ENCODE measurements around the gene GYPA. TPM values are rescaled to one million over a fixed set of nuclear protein-coding genes. Genes with fewer than 3 reads are reported as not detected.
"Not testable (repeated sequence)": the region's sequence is repeated elsewhere in the genome, so short reads cannot be mapped to it uniquely, and the experiment has no call there.

Gene GYPA
- total RNA-seq, 1 experiment from 2014 or later, result not detected

GRCh38 chr4:144123982-144124635 lies 16.4 kb downstream of the GYPA start:
- H2AFZ ChIP-seq (ENCODE audit: low read length); H3K9ac ChIP-seq (ENCODE audit: low read length); H3K36me3 ChIP-seq (ENCODE audit: insufficient read depth, low read length); H3K27ac ChIP-seq (ENCODE audit: low read length); H3K27me3 ChIP-seq (ENCODE audit: low read length); H3K4me2 ChIP-seq (ENCODE audit: low read depth, low read length, poor library complexity, severe bottlenecking); H3K79me2 ChIP-seq (ENCODE audit: low read length); DNase-seq; H4K20me1 ChIP-seq (ENCODE audit: insufficient read depth, low read depth, low read length); H3K9me2 ChIP-seq (replicated peaks; ENCODE audit: insufficient read depth, low read length); H3K4me1 ChIP-seq (ENCODE audit: low read length); H3K4me3 ChIP-seq (ENCODE audit: low read length); H3K9me3 ChIP-seq (ENCODE audit: low read length): not testable (repeated sequence)

DNA sequence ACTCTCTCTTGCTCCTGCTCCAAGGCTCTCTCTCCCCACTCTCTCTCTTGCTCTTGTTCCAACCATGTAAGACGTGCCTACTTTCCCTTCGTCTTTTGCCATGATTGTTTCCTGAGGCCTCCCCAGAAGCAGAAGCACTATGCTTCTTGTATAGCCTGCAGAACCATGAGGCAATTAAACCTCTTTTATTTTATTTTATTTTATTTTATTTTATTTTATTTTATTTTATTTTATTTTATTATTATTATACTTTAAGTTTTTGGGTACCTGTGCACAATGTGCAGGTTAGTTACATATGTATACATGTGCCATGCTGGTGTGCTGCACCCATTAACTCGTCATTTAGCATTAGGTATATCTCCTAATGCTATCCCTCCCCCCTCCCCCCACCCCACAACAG lies 17.2 kb downstream of the GYPA start:
- H3K9me3 ChIP-seq (ENCODE audit: low read length); H3K4me1 ChIP-seq (ENCODE audit: low read length); H3K4me2 ChIP-seq (ENCODE audit: low read depth, low read length, poor library complexity, severe bottlenecking): not testable (repeated sequence)

GRCh38 chr4:144119752-144120151 lies 20.8 kb downstream of the GYPA start:
- not testable (repeated sequence) for H3K79me2 ChIP-seq (ENCODE audit: low read length); H2AFZ ChIP-seq (ENCODE audit: low read length); H3K4me2 ChIP-seq (ENCODE audit: low read depth, low read length, poor library complexity, severe bottlenecking); DNase-seq; H3K27ac ChIP-seq (ENCODE audit: low read length); H3K9me3 ChIP-seq (ENCODE audit: low read length); H4K20me1 ChIP-seq (ENCODE audit: insufficient read depth, low read depth, low read length); H3K36me3 ChIP-seq (ENCODE audit: insufficient read depth, low read length); H3K4me1 ChIP-seq (ENCODE audit: low read length); H3K27me3 ChIP-seq (ENCODE audit: low read length); H3K4me3 ChIP-seq (ENCODE audit: low read length); H3K9me2 ChIP-seq (replicated peaks; ENCODE audit: insufficient read depth, low read length); H3K9ac ChIP-seq (ENCODE audit: low read length)

More for the DNA sequence above, 17.2 kb downstream of the GYPA start:
- H3K27ac ChIP-seq (ENCODE audit: low read length); H3K9me2 ChIP-seq (replicated peaks; ENCODE audit: insufficient read depth, low read length); H3K4me3 ChIP-seq (ENCODE audit: low read length); H3K9ac ChIP-seq (ENCODE audit: low read length); H2AFZ ChIP-seq (ENCODE audit: low read length); H4K20me1 ChIP-seq (ENCODE audit: insufficient read depth, low read depth, low read length); H3K36me3 ChIP-seq (ENCODE audit: insufficient read depth, low read length); H3K27me3 ChIP-seq (ENCODE audit: low read length); H3K79me2 ChIP-seq (ENCODE audit: low read length); DNase-seq: not testable (repeated sequence)

DNA sequence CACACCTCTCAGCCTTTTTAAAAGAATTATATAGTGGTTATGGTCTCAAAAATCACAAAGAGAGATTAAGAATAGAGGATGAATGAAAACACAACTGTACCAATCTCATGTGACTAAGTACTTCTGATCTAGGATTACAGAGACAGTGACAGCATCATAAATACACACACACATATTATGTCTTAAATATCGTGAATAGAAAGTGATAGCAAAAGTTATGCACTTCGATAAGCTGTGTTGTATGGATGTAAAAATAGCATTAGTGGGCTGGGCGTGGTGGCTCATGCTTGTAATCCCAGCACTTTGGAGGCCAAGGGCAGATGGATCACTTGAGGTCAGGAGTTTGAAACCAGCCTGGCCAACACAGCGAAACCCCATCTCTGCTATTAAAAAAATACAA lies 25.0 kb downstream of the GYPA start:
- Histone ChIP-seq H2AFZ (ENCODE audit: low read length) (no peak overlapping the region), H3K4me3 (ENCODE audit: low read length) (no peak overlapping the region), H3K9ac (ENCODE audit: low read length) (no peak overlapping the region), H3K27me3 (ENCODE audit: low read length) (no peaks in the 10 kb centered on the region), H3K9me2 (replicated peaks; ENCODE audit: insufficient read depth, low read length) (no peaks in the 10 kb centered on the region), H3K4me2 (ENCODE audit: low read depth, low read length, poor library complexity, severe bottlenecking) (no peak overlapping the region), H3K4me1 (ENCODE audit: low read length) (no peaks in the 10 kb centered on the region), H3K36me3 (ENCODE audit: insufficient read depth, low read length) (no peaks in the 10 kb centered on the region), H3K9me3 (ENCODE audit: low read length) (no peaks in the 10 kb centered on the region), H3K79me2 (ENCODE audit: low read length) (no peaks in the 10 kb centered on the region), H3K27ac (ENCODE audit: low read length) (no peak overlapping the region), H4K20me1 (ENCODE audit: insufficient read depth, low read depth, low read length) (no peaks in the 10 kb centered on the region)
- DNase-seq, result no peak

GRCh38 chr4:144113546-144113945 lies 27.0 kb downstream of the GYPA start:
- DNase-seq, result no peak
- no peaks in the 10 kb centered on the region for H3K79me2 ChIP-seq (ENCODE audit: low read length)
- H3K9me2 ChIP-seq (replicated peaks; ENCODE audit: insufficient read depth, low read length), result no peaks in the 10 kb centered on the region
- H3K4me2 ChIP-seq (ENCODE audit: low read depth, low read length, poor library complexity, severe bottlenecking), result no peak overlapping the region
- no peaks in the 10 kb centered on the region for H3K36me3 ChIP-seq (ENCODE audit: insufficient read depth, low read length)
- no peak overlapping the region for H3K4me3 ChIP-seq (ENCODE audit: low read length)
- no peaks in the 10 kb centered on the region for H4K20me1 ChIP-seq (ENCODE audit: insufficient read depth, low read depth, low read length)
- no peak overlapping the region for H2AFZ ChIP-seq (ENCODE audit: low read length)
- no peaks in the 10 kb centered on the region for H3K27me3 ChIP-seq (ENCODE audit: low read length)
- H3K9ac ChIP-seq (ENCODE audit: low read length), result no peak overlapping the region
- no peaks in the 10 kb centered on the region for H3K9me3 ChIP-seq (ENCODE audit: low read length)
- H3K4me1 ChIP-seq (ENCODE audit: low read length), result no peaks in the 10 kb centered on the region
- no peak overlapping the region for H3K27ac ChIP-seq (ENCODE audit: low read length)

- Histone ChIP-seq H3K4me3 (ENCODE audit: low read length) (no peak overlapping the region), H4K20me1 (ENCODE audit: insufficient read depth, low read depth, low read length) (no peaks in the 10 kb centered on the region), H3K9ac (ENCODE audit: low read length) (no peak overlapping the region), H3K4me2 (ENCODE audit: low read depth, low read length, poor library complexity, severe bottlenecking) (no peak overlapping the region), H2AFZ (ENCODE audit: low read length) (no peak overlapping the region), H3K4me1 (ENCODE audit: low read length) (no peaks in the 10 kb centered on the region), H3K27ac (ENCODE audit: low read length) (no peak overlapping the region), H3K9me2 (replicated peaks; ENCODE audit: insufficient read depth, low read length) (no peaks in the 10 kb centered on the region), H3K9me3 (ENCODE audit: low read length) (no peaks in the 10 kb centered on the region), H3K27me3 (ENCODE audit: low read length) (no peaks in the 10 kb centered on the region), H3K36me3 (ENCODE audit: insufficient read depth, low read length) (no peaks in the 10 kb centered on the region), H3K79me2 (ENCODE audit: low read length) (no peaks in the 10 kb centered on the region)
- DNase-seq, result no peak
Observed at GRCh38 chr4:144104509-144105130, 35.9 kb downstream of the GYPA start.

GRCh38 chr4:144097776-144098175 lies 42.7 kb downstream of the GYPA start:
- not testable (repeated sequence) for H3K9ac ChIP-seq (ENCODE audit: low read length); H2AFZ ChIP-seq (ENCODE audit: low read length); H3K4me2 ChIP-seq (ENCODE audit: low read depth, low read length, poor library complexity, severe bottlenecking); H3K36me3 ChIP-seq (ENCODE audit: insufficient read depth, low read length); H3K9me3 ChIP-seq (ENCODE audit: low read length); H3K79me2 ChIP-seq (ENCODE audit: low read length); H3K27ac ChIP-seq (ENCODE audit: low read length); H3K4me3 ChIP-seq (ENCODE audit: low read length); DNase-seq; H3K9me2 ChIP-seq (replicated peaks; ENCODE audit: insufficient read depth, low read length); H3K4me1 ChIP-seq (ENCODE audit: low read length); H4K20me1 ChIP-seq (ENCODE audit: insufficient read depth, low read depth, low read length); H3K27me3 ChIP-seq (ENCODE audit: low read length)

DNA sequence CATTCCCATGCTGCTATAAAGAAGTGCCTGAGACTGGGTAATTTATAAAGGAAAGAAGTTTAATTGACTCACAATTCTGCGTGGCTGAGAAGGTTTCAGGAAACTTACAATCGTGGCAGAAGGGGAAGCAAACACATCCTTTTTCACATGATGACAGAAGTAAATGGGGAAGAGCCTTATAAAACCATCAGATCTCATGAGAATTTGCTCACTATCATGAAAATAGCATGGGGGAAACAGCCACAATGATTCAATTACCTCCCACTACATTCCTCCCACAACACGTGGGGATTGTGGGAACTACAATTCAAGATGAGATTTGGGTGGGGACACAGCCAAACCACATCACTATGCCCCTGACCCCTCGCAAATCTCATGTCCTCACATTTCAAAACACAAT lies 46.5 kb downstream of the GYPA start:
- H3K9ac ChIP-seq (ENCODE audit: low read length); H3K36me3 ChIP-seq (ENCODE audit: insufficient read depth, low read length); H3K27ac ChIP-seq (ENCODE audit: low read length); H3K4me1 ChIP-seq (ENCODE audit: low read length); H4K20me1 ChIP-seq (ENCODE audit: insufficient read depth, low read depth, low read length); H2AFZ ChIP-seq (ENCODE audit: low read length); H3K4me3 ChIP-seq (ENCODE audit: low read length); H3K9me3 ChIP-seq (ENCODE audit: low read length); H3K27me3 ChIP-seq (ENCODE audit: low read length); H3K4me2 ChIP-seq (ENCODE audit: low read depth, low read length, poor library complexity, severe bottlenecking); H3K9me2 ChIP-seq (replicated peaks; ENCODE audit: insufficient read depth, low read length); H3K79me2 ChIP-seq (ENCODE audit: low read length); DNase-seq: not testable (repeated sequence)

Measured in Karpas-422 (cell line).